CD4-positive, alpha-beta T cell treated with Interleukin-17A for 1 hour (primary cell): ENCODE data around the gene MYF6.

Experiments used
- DNase-seq: peaks from one replicate; pipeline ENCODE4 v3.0.0-alpha.2; 2020

Gene MYF6

GRCh38 chr12:80708259-80708974 lies 983 bp downstream of the MYF6 start:
- DNase-seq: no peak

- no peak for DNase-seq
Measured at GRCh38 chr12:80708975-80709328, 1.5 kb downstream of the MYF6 start.

GRCh38 chr12:80709811-80710726 lies 2.6 kb downstream of the MYF6 start:
- no peak for DNase-seq

- DNase-seq: no peak
Measured at GRCh38 chr12:80710727-80711449, 3.5 kb downstream of the MYF6 start.

GRCh38 chr12:80711866-80712265 lies 4.4 kb downstream of the MYF6 start:
- DNase-seq: no peak

- DNase-seq: no peak
Measured at GRCh38 chr12:80712866-80713265, 5.4 kb downstream of the MYF6 start.

GRCh38 chr12:80713419-80713818 lies 6.0 kb downstream of the MYF6 start:
- DNase-seq: no peak

- no peak for DNase-seq
Measured at GRCh38 chr12:80714055-80714454, 6.6 kb downstream of the MYF6 start.

- DNase-seq: no peak
Measured at GRCh38 chr12:80714846-80715245, 7.4 kb downstream of the MYF6 start.

GRCh38 chr12:80715713-80716249 lies 8.3 kb downstream of the MYF6 start:
- no peak for DNase-seq

GRCh38 chr12:80716696-80717469 lies 9.4 kb downstream of the MYF6 start, which contains the start of gene MYF5:
TSS of gene MYF5 (plus strand) at chr12:80716912. CDS start at chr12:80717064, 152 bp downstream.
- no peak for DNase-seq

- no peak for DNase-seq
Measured at GRCh38 chr12:80717856-80718255, 10.4 kb downstream of the MYF6 start.

GRCh38 chr12:80720516-80720915 lies 13.1 kb downstream of the MYF6 start:
- DNase-seq: no peak

- no peak for DNase-seq
Measured at GRCh38 chr12:80721326-80721725, 13.9 kb downstream of the MYF6 start.

GRCh38 chr12:80745851-80746505 lies 38.5 kb downstream of the MYF6 start:
- no peak for DNase-seq

- no peak for DNase-seq
Measured at GRCh38 chr12:80747800-80748199, 40.4 kb downstream of the MYF6 start.

GRCh38 chr12:80749456-80749855 lies 42.0 kb downstream of the MYF6 start:
- DNase-seq: no peak

- no peak for DNase-seq
Measured at GRCh38 chr12:80752464-80752863, 45.0 kb downstream of the MYF6 start.

GRCh38 chr12:80754274-80754673 lies 46.8 kb downstream of the MYF6 start:
- no peak for DNase-seq

- DNase-seq: no peak
Measured at GRCh38 chr12:80756875-80757274, 49.4 kb downstream of the MYF6 start.
